Suprapubic skin (tissue), 4 donors: ENCODE measurements around the gene TTC27.

Source experiments
- EP300 ChIP-seq: sonication (generic); formaldehyde crosslinking; IDR thresholded peaks from one replicate; pipeline ENCODE4 v1.6.1; 2017; ENCODE audit warnings: antibody characterized with exemption
- POLR2A ChIP-seq, 2 donors: fragments of 450-650 bp; IDR thresholded peaks; one replicate each; pipeline ENCODE4 v1.6.1; 2017; ENCODE audit warnings: antibody characterized with exemption in 2 of 2, mild to moderate bottlenecking in 2 of 2, moderate library complexity in 2 of 2
- POLR2AphosphoS5 ChIP-seq, 3 donors: sonication (generic); formaldehyde crosslinking; IDR thresholded peaks; one replicate each; pipeline ENCODE4 v1.6.1; 2017; ENCODE audit warnings: antibody characterized with exemption in 3 of 3
- TF ChIP-seq, protein P1 (sequence below), 2 donors: fragments of 200-600 bp in 1 of 2; fragments of 450-650 bp in 1 of 2; sonication (generic) in 1 of 2; IDR thresholded peaks; one replicate each; pipeline ENCODE4 v1.5.1; 2016 to 2019; ENCODE audit warnings: antibody characterized with exemption in 2 of 2, mild to moderate bottlenecking in 1 of 2, moderate library complexity in 1 of 2

- TF ChIP-seq, protein P1, sequence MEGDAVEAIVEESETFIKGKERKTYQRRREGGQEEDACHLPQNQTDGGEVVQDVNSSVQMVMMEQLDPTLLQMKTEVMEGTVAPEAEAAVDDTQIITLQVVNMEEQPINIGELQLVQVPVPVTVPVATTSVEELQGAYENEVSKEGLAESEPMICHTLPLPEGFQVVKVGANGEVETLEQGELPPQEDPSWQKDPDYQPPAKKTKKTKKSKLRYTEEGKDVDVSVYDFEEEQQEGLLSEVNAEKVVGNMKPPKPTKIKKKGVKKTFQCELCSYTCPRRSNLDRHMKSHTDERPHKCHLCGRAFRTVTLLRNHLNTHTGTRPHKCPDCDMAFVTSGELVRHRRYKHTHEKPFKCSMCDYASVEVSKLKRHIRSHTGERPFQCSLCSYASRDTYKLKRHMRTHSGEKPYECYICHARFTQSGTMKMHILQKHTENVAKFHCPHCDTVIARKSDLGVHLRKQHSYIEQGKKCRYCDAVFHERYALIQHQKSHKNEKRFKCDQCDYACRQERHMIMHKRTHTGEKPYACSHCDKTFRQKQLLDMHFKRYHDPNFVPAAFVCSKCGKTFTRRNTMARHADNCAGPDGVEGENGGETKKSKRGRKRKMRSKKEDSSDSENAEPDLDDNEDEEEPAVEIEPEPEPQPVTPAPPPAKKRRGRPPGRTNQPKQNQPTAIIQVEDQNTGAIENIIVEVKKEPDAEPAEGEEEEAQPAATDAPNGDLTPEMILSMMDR (IDR thresholded peaks at IDR 0.05) = no peak
- TF ChIP-seq POLR2A (IDR thresholded peaks at IDR 0.05) (no peak), POLR2AphosphoS5 (IDR thresholded peaks at IDR 0.05) (no peak), EP300 (no peak)
Measured at GRCh38 chr2:32745191-32745590, 117.3 kb downstream of the TTC27 start.
